Astrocyte (in vitro differentiated cells and primary cell): ENCODE measurements around the gene RNF166. TPM values are rescaled to one million over a fixed set of nuclear protein-coding genes. Genes with fewer than 3 reads are reported as not detected.

Experiments
- DNase-seq: peaks from one replicate; pipeline ENCODE4 v3.0.0-alpha.2; 2010; ENCODE audit warnings: low read depth
- FAIRE-seq: peaks from 2 replicates; lab custom pipeline; 2011; peaks lifted over from hg19 to GRCh38; lab: Jason Lieb, UNC
- H2AFZ ChIP-seq: 2 replicates; pipeline ENCODE4 v1.6.0; 2012; ENCODE audit warnings: low read depth, low read length, inconsistent platforms
- H3K27ac ChIP-seq: 2 replicates; pipeline ENCODE4 v1.5.1; 2011; ENCODE audit warnings: low read depth, low read length, inconsistent platforms
- H3K27me3 ChIP-seq: 2 replicates; pipeline ENCODE4 v1.6.0; 2011; ENCODE audit warnings: low read length, inconsistent platforms; ENCODE audit not compliant: insufficient read depth
- H3K36me3 ChIP-seq: 2 replicates; pipeline ENCODE4 v1.5.1; 2011; ENCODE audit warnings: low read length, inconsistent platforms; ENCODE audit not compliant: insufficient read depth
- H3K4me1 ChIP-seq: 2 replicates; pipeline ENCODE4 v1.5.1; 2011; ENCODE audit warnings: low read length, inconsistent platforms; ENCODE audit not compliant: insufficient read depth
- H3K4me2 ChIP-seq: 2 replicates; pipeline ENCODE4 v1.6.0; 2012; ENCODE audit warnings: low read length, inconsistent platforms
- H3K4me3 ChIP-seq: 2 replicates; pipeline ENCODE4 v1.5.1; 2011; ENCODE audit warnings: low read depth, mild to moderate bottlenecking, low read length, inconsistent platforms; ENCODE audit not compliant: insufficient read depth
- H3K79me2 ChIP-seq: 2 replicates; pipeline ENCODE4 v1.6.0; 2012; ENCODE audit warnings: mild to moderate bottlenecking, low read length, inconsistent platforms; ENCODE audit not compliant: insufficient read depth
- H3K9ac ChIP-seq: 2 replicates; pipeline ENCODE4 v1.6.0; 2012; ENCODE audit warnings: mild to moderate bottlenecking, low read length, inconsistent platforms
- H3K9me3 ChIP-seq: 2 replicates; pipeline ENCODE4 v1.5.1; 2012; ENCODE audit warnings: low read depth, mild to moderate bottlenecking, low read length, inconsistent platforms; ENCODE audit not compliant: insufficient read depth
- H4K20me1 ChIP-seq: 2 replicates; pipeline ENCODE4 v1.6.0; 2012; ENCODE audit warnings: low read length, inconsistent platforms; ENCODE audit not compliant: insufficient read depth
- H3K27ac Mint-ChIP-seq: one replicate; pipeline ENCODE4 v1.8.0; 2021; ENCODE audit warnings: mild to moderate bottlenecking, mixed read lengths; ENCODE audit not compliant: unreplicated experiment
- H3K27me3 Mint-ChIP-seq: one replicate; pipeline ENCODE4 v1.8.0; 2021; ENCODE audit warnings: low read depth, mixed read lengths; ENCODE audit not compliant: unreplicated experiment
- H3K36me3 Mint-ChIP-seq: one replicate; pipeline ENCODE4 v1.8.0; 2021; ENCODE audit warnings: low read depth, mixed read lengths; ENCODE audit not compliant: unreplicated experiment
- H3K4me1 Mint-ChIP-seq: one replicate; pipeline ENCODE4 v1.8.0; 2021; ENCODE audit warnings: low read depth, mixed read lengths; ENCODE audit not compliant: unreplicated experiment
- H3K4me3 Mint-ChIP-seq: one replicate; pipeline ENCODE4 v1.8.0; 2021; ENCODE audit warnings: mild to moderate bottlenecking, moderate library complexity, mixed read lengths; ENCODE audit not compliant: unreplicated experiment
- H3K9me3 Mint-ChIP-seq: one replicate; pipeline ENCODE4 v1.8.0; 2021; ENCODE audit warnings: mild to moderate bottlenecking, mixed read lengths; ENCODE audit not compliant: unreplicated experiment
- CTCF ChIP-seq: IDR thresholded peaks from 2 replicates; pipeline ENCODE4 v1.5.1; 2011; ENCODE audit warnings: low read depth, mild to moderate bottlenecking, inconsistent platforms, low read length, moderate library complexity; ENCODE audit not compliant: insufficient read depth
- EZH2 ChIP-seq: IDR thresholded peaks from 2 replicates; pipeline ENCODE4 v1.6.1; 2012; ENCODE audit warnings: mild to moderate bottlenecking, low read length, inconsistent platforms; ENCODE audit not compliant: insufficient read depth
- total RNA-seq: library from RNA; stranded (reverse); gene quantifications from 2 replicates; pipeline ENCODE4 v1.2.1, GENCODE V29; 2021

RNF166 gene
- total RNA-seq, 1 donor from 2014 or later: 15.4 TPM

GRCh38 chr16:88721815-88722755 is 15.9 kb upstream of the RNF166 start:
- H3K4me3 Mint-ChIP-seq: no peak overlapping the region
- no peak overlapping the region for H3K4me2 ChIP-seq
- H3K9me3 Mint-ChIP-seq: no peaks in the 10 kb centered on the region
- H4K20me1 ChIP-seq: peaks cover 26% of the 10 kb centered on the region
- no peaks in the 10 kb centered on the region for H3K27me3 Mint-ChIP-seq
- H3K27ac Mint-ChIP-seq: no peak overlapping the region
- H3K9ac ChIP-seq: no peak overlapping the region
- FAIRE-seq: no peak
- H2AFZ ChIP-seq: no peak overlapping the region
- no peak for DNase-seq
- TF ChIP-seq CTCF: no peak
- no peak for TF ChIP-seq EZH2
- H3K27me3 ChIP-seq: no peaks in the 10 kb centered on the region
- H3K4me1 Mint-ChIP-seq: no peaks in the 10 kb centered on the region
- peaks cover 15% of the 10 kb centered on the region for H3K36me3 Mint-ChIP-seq
- H3K4me3 ChIP-seq: no peak overlapping the region
- H3K27ac ChIP-seq: no peak overlapping the region
- H3K79me2 ChIP-seq: no peaks in the 10 kb centered on the region
- no peaks in the 10 kb centered on the region for H3K4me1 ChIP-seq
- H3K36me3 ChIP-seq: peaks cover 24% of the 10 kb centered on the region
- H3K9me3 ChIP-seq: no peaks in the 10 kb centered on the region

- H3K27me3 ChIP-seq: no peaks in the 10 kb centered on the region
- H3K4me3 ChIP-seq: no peak overlapping the region
- H4K20me1 ChIP-seq: peaks cover 31% of the 10 kb centered on the region
- peaks cover 25% of the 10 kb centered on the region for H3K36me3 ChIP-seq
- no peak for TF ChIP-seq CTCF
- TF ChIP-seq EZH2: no peak
- H3K36me3 Mint-ChIP-seq: peaks cover 16% of the 10 kb centered on the region
- no peak overlapping the region for H3K4me3 Mint-ChIP-seq
- H3K9ac ChIP-seq: no peak overlapping the region
- peaks cover 5% of the 10 kb centered on the region for H3K79me2 ChIP-seq
- H3K4me1 ChIP-seq: no peaks in the 10 kb centered on the region
- FAIRE-seq (no peak), DNase-seq (no peak)
- H3K27ac ChIP-seq: no peak overlapping the region
- no peaks in the 10 kb centered on the region for H3K9me3 Mint-ChIP-seq
- no peak overlapping the region for H3K4me2 ChIP-seq
- no peak overlapping the region for H2AFZ ChIP-seq
- no peak overlapping the region for H3K27ac Mint-ChIP-seq
- H3K27me3 Mint-ChIP-seq: no peaks in the 10 kb centered on the region
- no peaks in the 10 kb centered on the region for H3K4me1 Mint-ChIP-seq
- no peaks in the 10 kb centered on the region for H3K9me3 ChIP-seq
These were observed 15.0 kb upstream of the RNF166 start for GRCh38 chr16:88721236-88721635.
